ENCODE results near the gene TMEM198.

TMEM198 gene

DNA sequence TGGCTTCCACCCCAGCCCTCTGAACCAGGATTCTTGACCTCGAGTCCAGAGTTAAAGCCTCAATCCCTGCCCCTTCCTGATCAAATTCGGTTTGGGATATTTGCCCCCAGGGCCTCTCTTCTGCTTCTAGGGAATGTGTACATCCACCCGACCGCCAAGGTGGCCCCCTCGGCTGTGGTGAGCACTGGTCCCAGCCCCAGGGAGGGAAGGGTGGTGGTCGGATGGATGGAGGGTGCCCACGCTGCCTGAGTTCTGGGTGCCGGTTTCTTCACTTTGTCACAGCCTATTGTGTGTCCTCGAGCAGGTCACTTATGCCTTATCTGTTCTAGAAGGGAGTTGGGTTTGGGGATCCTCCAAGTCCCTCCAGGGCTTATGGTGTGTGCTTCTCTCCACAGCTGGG lies 38.2 kb upstream of the TMEM198 start:
- TF ChIP-seq EZH2phosphoT487 (IDR thresholded peaks at IDR 0.05; ENCODE audit: borderline replicate concordance, low read length): no peak
- TF ChIP-seq, protein P1, sequence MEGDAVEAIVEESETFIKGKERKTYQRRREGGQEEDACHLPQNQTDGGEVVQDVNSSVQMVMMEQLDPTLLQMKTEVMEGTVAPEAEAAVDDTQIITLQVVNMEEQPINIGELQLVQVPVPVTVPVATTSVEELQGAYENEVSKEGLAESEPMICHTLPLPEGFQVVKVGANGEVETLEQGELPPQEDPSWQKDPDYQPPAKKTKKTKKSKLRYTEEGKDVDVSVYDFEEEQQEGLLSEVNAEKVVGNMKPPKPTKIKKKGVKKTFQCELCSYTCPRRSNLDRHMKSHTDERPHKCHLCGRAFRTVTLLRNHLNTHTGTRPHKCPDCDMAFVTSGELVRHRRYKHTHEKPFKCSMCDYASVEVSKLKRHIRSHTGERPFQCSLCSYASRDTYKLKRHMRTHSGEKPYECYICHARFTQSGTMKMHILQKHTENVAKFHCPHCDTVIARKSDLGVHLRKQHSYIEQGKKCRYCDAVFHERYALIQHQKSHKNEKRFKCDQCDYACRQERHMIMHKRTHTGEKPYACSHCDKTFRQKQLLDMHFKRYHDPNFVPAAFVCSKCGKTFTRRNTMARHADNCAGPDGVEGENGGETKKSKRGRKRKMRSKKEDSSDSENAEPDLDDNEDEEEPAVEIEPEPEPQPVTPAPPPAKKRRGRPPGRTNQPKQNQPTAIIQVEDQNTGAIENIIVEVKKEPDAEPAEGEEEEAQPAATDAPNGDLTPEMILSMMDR (IDR thresholded peaks at IDR 0.05; ENCODE audit: low read depth, low read length, poor library complexity, severe bottlenecking): no peak
- no peaks in the 10 kb centered on the region for H3K9me2 ChIP-seq (replicated peaks; ENCODE audit: control insufficient read depth, low read length)

DNA sequence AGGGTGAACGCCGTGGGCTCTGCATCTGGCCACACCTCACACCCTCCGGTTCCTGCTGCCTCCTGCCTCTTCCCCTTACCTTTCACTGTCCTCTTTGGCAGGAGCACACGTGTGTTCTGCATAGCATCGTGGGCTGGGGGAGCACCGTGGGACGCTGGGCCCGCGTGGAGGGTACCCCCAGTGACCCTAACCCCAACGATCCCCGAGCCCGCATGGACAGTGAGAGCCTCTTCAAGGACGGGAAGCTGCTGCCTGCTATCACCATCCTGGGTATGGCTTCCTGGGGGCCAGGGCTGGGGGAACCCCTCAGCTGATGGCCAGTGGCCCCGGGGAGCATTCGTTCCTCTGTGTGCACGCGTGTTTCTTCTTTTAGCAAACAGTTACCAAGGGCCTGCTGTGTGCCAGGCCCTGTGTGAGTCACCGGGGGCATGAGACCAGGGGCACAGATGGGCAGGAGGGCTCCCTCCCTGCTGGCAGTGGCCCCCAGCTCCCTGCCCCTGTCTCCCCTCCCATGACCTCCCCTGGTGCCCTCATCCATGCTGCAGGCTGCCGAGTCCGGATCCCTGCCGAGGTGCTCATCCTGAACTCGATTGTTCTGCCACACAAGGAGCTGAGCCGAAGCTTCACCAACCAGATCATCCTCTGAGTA lies 37.6 kb upstream of the TMEM198 start:
- no peak overlapping the region for H3K4me2 ChIP-seq (ENCODE audit: low read length)
- no peaks in the 10 kb centered on the region for H3K9me3 ChIP-seq (ENCODE audit: control insufficient read depth, insufficient read depth, low read length)
- no peaks in the 10 kb centered on the region for H3K36me3 ChIP-seq (ENCODE audit: control insufficient read depth, low read length)
- no peak overlapping the region for H3K4me3 ChIP-seq (ENCODE audit: low read length)
- peaks cover 21% of the 10 kb centered on the region for H3K27me3 ChIP-seq (ENCODE audit: control insufficient read depth, low read length)
- H3K4me1 ChIP-seq (ENCODE audit: control insufficient read depth, low read length): peaks cover 7% of the 10 kb centered on the region; the same call in 1 of the 2 replicates
- no peaks in the 10 kb centered on the region for H3K9me2 ChIP-seq (replicated peaks; ENCODE audit: control insufficient read depth, low read length)
- no peaks in the 10 kb centered on the region for H4K20me1 ChIP-seq (ENCODE audit: control insufficient read depth, insufficient read depth, low read depth, low read length)
- TF ChIP-seq EZH2phosphoT487 (IDR thresholded peaks at IDR 0.05; ENCODE audit: borderline replicate concordance, low read length): no peak
- TF ChIP-seq, protein P1 (IDR thresholded peaks at IDR 0.05; ENCODE audit: low read depth, low read length, poor library complexity, severe bottlenecking): no peak
- no peak overlapping the region for H3K27ac ChIP-seq (ENCODE audit: low read depth, low read length)
- no peaks in the 10 kb centered on the region for H3F3A ChIP-seq (ENCODE audit: control insufficient read depth, insufficient read depth)
- H3K79me2 ChIP-seq (ENCODE audit: control insufficient read depth, low read length): no peaks in the 10 kb centered on the region

More for the DNA sequence above, 38.2 kb upstream of the TMEM198 start:
- H3K27me3 ChIP-seq (ENCODE audit: control insufficient read depth, low read length): peaks cover 14% of the 10 kb centered on the region
- no peak overlapping the region for H3K4me2 ChIP-seq (ENCODE audit: low read length)
- no peaks in the 10 kb centered on the region for H3F3A ChIP-seq (ENCODE audit: control insufficient read depth, insufficient read depth)
- H4K20me1 ChIP-seq (ENCODE audit: control insufficient read depth, insufficient read depth, low read depth, low read length): no peaks in the 10 kb centered on the region
- no peak overlapping the region for H3K27ac ChIP-seq (ENCODE audit: low read depth, low read length)
- no peaks in the 10 kb centered on the region for H3K9me3 ChIP-seq (ENCODE audit: control insufficient read depth, insufficient read depth, low read length)
- no peaks in the 10 kb centered on the region for H3K36me3 ChIP-seq (ENCODE audit: control insufficient read depth, low read length)
- H3K4me3 ChIP-seq (ENCODE audit: low read length): no peak overlapping the region
- H3K4me1 ChIP-seq (ENCODE audit: control insufficient read depth, low read length): peaks cover 7% of the 10 kb centered on the region; the same call in 1 of the 2 replicates
- no peaks in the 10 kb centered on the region for H3K79me2 ChIP-seq (ENCODE audit: control insufficient read depth, low read length)

DNA sequence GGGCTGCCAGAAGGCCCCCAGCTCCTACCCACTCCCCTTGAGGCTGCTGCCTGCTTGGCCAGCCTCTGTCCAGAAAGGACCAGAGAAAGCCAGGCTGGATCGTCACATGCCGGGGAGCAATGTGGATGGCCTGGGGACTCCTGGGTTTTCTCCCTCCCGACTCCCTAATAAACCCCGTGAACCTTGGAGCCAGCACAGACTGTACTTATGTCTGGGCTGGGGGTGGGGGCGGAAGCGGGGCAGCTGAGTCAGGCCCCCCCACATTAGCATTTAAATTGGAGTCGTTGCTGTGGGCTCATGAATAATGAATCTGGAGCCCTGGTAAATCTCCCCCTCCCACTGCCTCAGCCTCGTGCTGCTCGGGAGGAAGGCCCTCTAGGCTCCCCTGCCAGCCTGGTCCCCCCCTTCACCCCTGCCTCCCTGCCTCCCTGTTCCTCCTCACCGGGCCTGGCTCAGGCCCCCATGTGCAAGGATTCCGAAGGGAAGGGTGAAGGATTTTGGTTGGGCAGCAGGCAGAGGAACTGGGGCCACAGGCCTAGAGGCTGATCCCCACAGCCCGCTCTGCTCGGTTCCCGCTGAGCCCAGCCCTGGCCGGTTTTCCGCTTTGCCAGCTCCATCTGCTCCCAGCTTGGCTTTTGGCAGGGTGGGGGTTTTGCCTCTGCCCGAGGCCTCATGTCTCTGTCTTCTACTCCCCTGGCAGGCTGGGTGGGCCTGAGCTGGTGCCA lies 36.9 kb upstream of the TMEM198 start:
- Histone ChIP-seq H3K79me2 (ENCODE audit: control insufficient read depth, low read length) (no peaks in the 10 kb centered on the region), H3K4me3 (ENCODE audit: low read length) (no peak overlapping the region), H4K20me1 (ENCODE audit: control insufficient read depth, insufficient read depth, low read depth, low read length) (no peaks in the 10 kb centered on the region), H3F3A (ENCODE audit: control insufficient read depth, insufficient read depth) (no peaks in the 10 kb centered on the region), H3K36me3 (ENCODE audit: control insufficient read depth, low read length) (no peaks in the 10 kb centered on the region), H3K9me3 (ENCODE audit: control insufficient read depth, insufficient read depth, low read length) (no peaks in the 10 kb centered on the region), H3K4me2 (ENCODE audit: low read length) (no peak overlapping the region), H3K9me2 (replicated peaks; ENCODE audit: control insufficient read depth, low read length) (no peaks in the 10 kb centered on the region), H3K27me3 (ENCODE audit: control insufficient read depth, low read length) (peaks cover 28% of the 10 kb centered on the region), H3K27ac (ENCODE audit: low read depth, low read length) (no peak overlapping the region), H3K4me1 (ENCODE audit: control insufficient read depth, low read length) (peaks cover 7% of the 10 kb centered on the region; the same call in 1 of the 2 replicates)
- no peak for TF ChIP-seq EZH2phosphoT487 (IDR thresholded peaks at IDR 0.05; ENCODE audit: borderline replicate concordance, low read length)
- TF ChIP-seq, protein P1 (IDR thresholded peaks at IDR 0.05; ENCODE audit: low read depth, low read length, poor library complexity, severe bottlenecking): no peak

Data from DOHH2 (cell line).